HG03520 (cell line): ENCODE data around the gene ADSS2.
"Not testable (repeated sequence)": the region's sequence is repeated elsewhere in the genome, so short reads cannot be mapped to it uniquely, and the experiment has no call there.

Source experiments
- ATAC-seq: cut with Tn5 transposase; IDR thresholded peaks from one replicate; pipeline ENCODE4 v1.9.1; 2021; ENCODE audit warnings: mild to moderate bottlenecking, moderate library complexity; ENCODE audit not compliant: unreplicated experiment

The ADSS2 gene

GRCh38 chr1:244400974-244401373 is 50.7 kb downstream of the ADSS2 start:
- no peak for ATAC-seq

GRCh38 chr1:244397131-244397530 is 54.6 kb downstream of the ADSS2 start:
- ATAC-seq: no peak

- no peak for ATAC-seq
Observed at GRCh38 chr1:244395965-244396364, 55.7 kb downstream of the ADSS2 start.

GRCh38 chr1:244394826-244395765 is 56.6 kb downstream of the ADSS2 start:
- ATAC-seq: no peak

GRCh38 chr1:244394346-244394745 is 57.4 kb downstream of the ADSS2 start:
- no peak for ATAC-seq

GRCh38 chr1:244393604-244394176 is 58.0 kb downstream of the ADSS2 start:
- ATAC-seq: no peak

- no peak for ATAC-seq
Observed at GRCh38 chr1:244391761-244392160, 59.9 kb downstream of the ADSS2 start.

- no peak for ATAC-seq
Observed at GRCh38 chr1:244388961-244389360, 62.7 kb downstream of the ADSS2 start.

GRCh38 chr1:244387415-244387814 is 64.3 kb downstream of the ADSS2 start:
- no peak for ATAC-seq

GRCh38 chr1:244386595-244386994 is 65.1 kb downstream of the ADSS2 start:
- ATAC-seq: no peak

GRCh38 chr1:244384066-244384465 is 67.6 kb downstream of the ADSS2 start:
- ATAC-seq: no peak

- ATAC-seq: no peak
Observed at GRCh38 chr1:244383278-244383884, 68.3 kb downstream of the ADSS2 start.

- no peak for ATAC-seq
Observed at GRCh38 chr1:244381878-244382565, 69.7 kb downstream of the ADSS2 start.

GRCh38 chr1:244376126-244376525 is 75.6 kb downstream of the ADSS2 start:
- ATAC-seq: no peak

GRCh38 chr1:244375051-244375450 is 76.7 kb downstream of the ADSS2 start:
- ATAC-seq: no peak

GRCh38 chr1:244374484-244374883 is 77.2 kb downstream of the ADSS2 start:
- not testable (repeated sequence) for ATAC-seq

GRCh38 chr1:244371242-244372141 is 80.2 kb downstream of the ADSS2 start:
- ATAC-seq: no peak

GRCh38 chr1:244370060-244370637 is 81.6 kb downstream of the ADSS2 start:
- ATAC-seq: no peak

- no peak for ATAC-seq
Observed at GRCh38 chr1:244369256-244370057, 82.3 kb downstream of the ADSS2 start.
